ENCODE data around the gene PSMD12. TPM values are rescaled to one million over a fixed set of nuclear protein-coding genes. Genes with fewer than 3 reads are reported as not detected.

The PSMD12 gene
- polyA plus RNA-seq, 1 of the 3 experiments (the other 2 are of a cell fraction) = 31.4 TPM

DNA sequence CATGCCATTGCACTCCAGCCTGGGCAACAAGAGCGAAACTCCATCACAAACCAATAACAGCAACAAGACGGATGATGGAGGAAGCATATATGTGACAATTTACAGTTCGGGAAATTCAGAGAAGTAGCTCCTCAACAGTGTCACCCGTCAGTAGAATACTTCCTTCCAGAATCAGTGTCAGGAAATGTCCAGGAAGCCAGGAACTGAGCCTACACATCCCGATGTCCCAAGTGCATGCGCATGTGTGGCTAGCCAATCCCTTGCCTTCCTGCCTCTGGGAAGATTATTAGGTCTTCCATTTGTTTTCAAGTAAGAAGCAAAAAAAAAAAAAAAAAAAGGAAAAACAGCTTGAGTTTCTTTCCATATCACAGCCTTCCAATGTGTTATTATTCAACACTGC, 9.3 kb upstream of the PSMD12 start:
- peaks cover 16 to 21% of the 10 kb centered on the region in 2 experiments; a peak in 3 of 4 replicates for H3K4me1 ChIP-seq (ENCODE audit: control insufficient read depth in 1 of 2, insufficient read depth in 2 of 2, low read depth in 1 of 2, low read length in 1 of 2)
- no peaks in the 10 kb centered on the region for H4K20me1 ChIP-seq (ENCODE audit: insufficient read depth)
- ChIA-PET POLR2A (interaction anchor here (1.1 to 1.6 kb wide), 3 partner anchors 10 to 248 kb away, joined by 3 to 4 read pairs (median 3); no protein-coding TSS in a partner anchor), CTCF (interaction anchor here (0.7 to 10.1 kb wide), 30 partner anchors 12 to 449 kb away, joined by 3 to 284 read pairs (median 12); partner anchors contain the start of genes BPTF, NOL11 and PSMD12)
- TF ChIP-seq RXRA (IDR thresholded peaks at IDR 0.05; ENCODE audit: borderline replicate concordance, low read depth) (no peak), MXI1 (IDR thresholded peaks at IDR 0.05; ENCODE audit: low read depth, low read length) (no peak), TEAD4 (IDR thresholded peaks at IDR 0.05; ENCODE audit: borderline replicate concordance, insufficient read depth) (no peak), YY1 (IDR thresholded peaks at IDR 0.05; ENCODE audit: low read depth) (no peak), FOSL2 (IDR thresholded peaks at IDR 0.05; ENCODE audit: borderline replicate concordance, low read depth) (no peak), EZH2phosphoT487 (IDR thresholded peaks at IDR 0.05; ENCODE audit: borderline replicate concordance, low read depth) (no peak), RCOR1 (IDR thresholded peaks at IDR 0.05; ENCODE audit: low read length) (no peak), SIN3A (IDR thresholded peaks at IDR 0.05; ENCODE audit: borderline replicate concordance, low read depth, low read length) (no peak), ELF1 (IDR thresholded peaks at IDR 0.05) (no peak), RFX5 (IDR thresholded peaks at IDR 0.05; ENCODE audit: low read length) (no peak), POLR2AphosphoS5 (IDR thresholded peaks at IDR 0.05; ENCODE audit: low read depth, low read length) (no peak), TAF1 (IDR thresholded peaks at IDR 0.05; ENCODE audit: borderline replicate concordance, low read depth, low read length) (no peak), TCF12 (IDR thresholded peaks at IDR 0.05) (no peak), JUND (IDR thresholded peaks at IDR 0.05) (no peak), FOXM1 (IDR thresholded peaks at IDR 0.05; ENCODE audit: low read depth) (no peak), NFIC (IDR thresholded peaks at IDR 0.05; ENCODE audit: borderline replicate concordance) (no peak)
- TF ChIP-seq, protein P1, sequence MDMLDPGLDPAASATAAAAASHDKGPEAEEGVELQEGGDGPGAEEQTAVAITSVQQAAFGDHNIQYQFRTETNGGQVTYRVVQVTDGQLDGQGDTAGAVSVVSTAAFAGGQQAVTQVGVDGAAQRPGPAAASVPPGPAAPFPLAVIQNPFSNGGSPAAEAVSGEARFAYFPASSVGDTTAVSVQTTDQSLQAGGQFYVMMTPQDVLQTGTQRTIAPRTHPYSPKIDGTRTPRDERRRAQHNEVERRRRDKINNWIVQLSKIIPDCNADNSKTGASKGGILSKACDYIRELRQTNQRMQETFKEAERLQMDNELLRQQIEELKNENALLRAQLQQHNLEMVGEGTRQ (IDR thresholded peaks at IDR 0.05; ENCODE audit: borderline replicate concordance, low read depth, low read length) = no peak
- TF ChIP-seq, protein P2, sequence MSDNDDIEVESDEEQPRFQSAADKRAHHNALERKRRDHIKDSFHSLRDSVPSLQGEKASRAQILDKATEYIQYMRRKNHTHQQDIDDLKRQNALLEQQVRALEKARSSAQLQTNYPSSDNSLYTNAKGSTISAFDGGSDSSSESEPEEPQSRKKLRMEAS (IDR thresholded peaks at IDR 0.05; ENCODE audit: low read depth) = no peak
- TF ChIP-seq, protein P3, sequence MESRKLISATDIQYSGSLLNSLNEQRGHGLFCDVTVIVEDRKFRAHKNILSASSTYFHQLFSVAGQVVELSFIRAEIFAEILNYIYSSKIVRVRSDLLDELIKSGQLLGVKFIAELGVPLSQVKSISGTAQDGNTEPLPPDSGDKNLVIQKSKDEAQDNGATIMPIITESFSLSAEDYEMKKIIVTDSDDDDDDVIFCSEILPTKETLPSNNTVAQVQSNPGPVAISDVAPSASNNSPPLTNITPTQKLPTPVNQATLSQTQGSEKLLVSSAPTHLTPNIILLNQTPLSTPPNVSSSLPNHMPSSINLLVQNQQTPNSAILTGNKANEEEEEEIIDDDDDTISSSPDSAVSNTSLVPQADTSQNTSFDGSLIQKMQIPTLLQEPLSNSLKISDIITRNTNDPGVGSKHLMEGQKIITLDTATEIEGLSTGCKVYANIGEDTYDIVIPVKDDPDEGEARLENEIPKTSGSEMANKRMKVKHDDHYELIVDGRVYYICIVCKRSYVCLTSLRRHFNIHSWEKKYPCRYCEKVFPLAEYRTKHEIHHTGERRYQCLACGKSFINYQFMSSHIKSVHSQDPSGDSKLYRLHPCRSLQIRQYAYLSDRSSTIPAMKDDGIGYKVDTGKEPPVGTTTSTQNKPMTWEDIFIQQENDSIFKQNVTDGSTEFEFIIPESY (IDR thresholded peaks at IDR 0.05; ENCODE audit: borderline replicate concordance, low read depth) = no peak
- TF ChIP-seq, protein P4, sequence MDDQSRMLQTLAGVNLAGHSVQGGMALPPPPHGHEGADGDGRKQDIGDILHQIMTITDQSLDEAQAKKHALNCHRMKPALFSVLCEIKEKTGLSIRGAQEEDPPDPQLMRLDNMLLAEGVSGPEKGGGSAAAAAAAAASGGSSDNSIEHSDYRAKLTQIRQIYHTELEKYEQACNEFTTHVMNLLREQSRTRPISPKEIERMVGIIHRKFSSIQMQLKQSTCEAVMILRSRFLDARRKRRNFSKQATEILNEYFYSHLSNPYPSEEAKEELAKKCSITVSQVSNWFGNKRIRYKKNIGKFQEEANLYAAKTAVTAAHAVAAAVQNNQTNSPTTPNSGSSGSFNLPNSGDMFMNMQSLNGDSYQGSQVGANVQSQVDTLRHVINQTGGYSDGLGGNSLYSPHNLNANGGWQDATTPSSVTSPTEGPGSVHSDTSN (IDR thresholded peaks at IDR 0.05) = no peak
- no peak overlapping the region for H2AFZ ChIP-seq (ENCODE audit: low read depth)
- 92% methylated on average over 6 of the region's 6 CpGs for WGBS (ENCODE audit: low lambda C conversion rate)
- H3K27me3 ChIP-seq (ENCODE audit: insufficient read depth) = no peaks in the 10 kb centered on the region
- H3K36me3 ChIP-seq (replicated peaks in 1 of 2; ENCODE audit: control insufficient read depth in 1 of 2, insufficient read depth in 2 of 2, low read length in 1 of 2) = no peaks in the 10 kb centered on the region
- H3K9me3 ChIP-seq = no peaks in the 10 kb centered on the region
- H3K27ac ChIP-seq (ENCODE audit: low read depth in 2 of 2, low read length in 1 of 2) = peak overlapping the region; percentile 97 to 98
- H3K4me2 ChIP-seq = peak overlapping the region; percentile 97
- H3K4me3 ChIP-seq (ENCODE audit: low read depth in 2 of 2, low read length in 1 of 2) = peak overlapping the region; percentile 74 to 95; a peak in 2 of 4 replicates
- H3F3A ChIP-seq (replicated peaks; ENCODE audit: insufficient read depth) = peaks cover 22% of the 10 kb centered on the region
- H3K79me2 ChIP-seq (ENCODE audit: insufficient read depth) = peaks cover 24% of the 10 kb centered on the region
- peak overlapping the region; percentile 85; the same call in 1 of the 2 replicates for H3K9ac ChIP-seq
- H3K9me2 ChIP-seq = no peaks in the 10 kb centered on the region
- no peak for DNase-seq

Data from SK-N-SH (cell line).